GM12874 (cell line): Measurements from ENCODE around the gene MRPL43.

ENCODE experiments used
- TF ChIP-seq, protein P1 (sequence below): IDR thresholded peaks from 2 replicates; pipeline ENCODE4 v1.5.1; 2011; ENCODE audit warnings: low read depth, mild to moderate bottlenecking, control low read depth, low read length, moderate library complexity; ENCODE audit not compliant: insufficient read depth

The MRPL43 gene

DNA sequence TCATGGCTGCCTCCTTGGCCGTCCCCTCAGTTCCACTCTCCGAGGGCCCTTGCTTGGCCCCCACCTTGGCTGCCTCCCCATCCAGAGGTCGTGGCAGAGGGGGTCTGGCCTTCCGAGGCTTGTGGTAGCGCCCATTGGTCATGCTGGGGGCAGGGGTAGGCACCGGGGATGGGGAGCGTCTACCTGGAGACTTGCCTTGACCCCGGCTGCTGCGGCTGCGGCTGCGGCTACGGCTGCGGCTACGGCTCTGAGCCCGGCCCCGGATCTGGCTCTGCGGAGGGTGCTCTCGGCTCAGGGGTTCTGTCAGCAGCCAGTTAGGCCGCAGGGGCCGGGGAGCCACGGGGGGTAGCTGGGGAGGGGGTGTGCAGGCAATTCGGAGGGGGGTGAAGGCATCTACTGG is 23.0 kb upstream of the MRPL43 start:
- TF ChIP-seq, protein P1, sequence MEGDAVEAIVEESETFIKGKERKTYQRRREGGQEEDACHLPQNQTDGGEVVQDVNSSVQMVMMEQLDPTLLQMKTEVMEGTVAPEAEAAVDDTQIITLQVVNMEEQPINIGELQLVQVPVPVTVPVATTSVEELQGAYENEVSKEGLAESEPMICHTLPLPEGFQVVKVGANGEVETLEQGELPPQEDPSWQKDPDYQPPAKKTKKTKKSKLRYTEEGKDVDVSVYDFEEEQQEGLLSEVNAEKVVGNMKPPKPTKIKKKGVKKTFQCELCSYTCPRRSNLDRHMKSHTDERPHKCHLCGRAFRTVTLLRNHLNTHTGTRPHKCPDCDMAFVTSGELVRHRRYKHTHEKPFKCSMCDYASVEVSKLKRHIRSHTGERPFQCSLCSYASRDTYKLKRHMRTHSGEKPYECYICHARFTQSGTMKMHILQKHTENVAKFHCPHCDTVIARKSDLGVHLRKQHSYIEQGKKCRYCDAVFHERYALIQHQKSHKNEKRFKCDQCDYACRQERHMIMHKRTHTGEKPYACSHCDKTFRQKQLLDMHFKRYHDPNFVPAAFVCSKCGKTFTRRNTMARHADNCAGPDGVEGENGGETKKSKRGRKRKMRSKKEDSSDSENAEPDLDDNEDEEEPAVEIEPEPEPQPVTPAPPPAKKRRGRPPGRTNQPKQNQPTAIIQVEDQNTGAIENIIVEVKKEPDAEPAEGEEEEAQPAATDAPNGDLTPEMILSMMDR: no peak

DNA sequence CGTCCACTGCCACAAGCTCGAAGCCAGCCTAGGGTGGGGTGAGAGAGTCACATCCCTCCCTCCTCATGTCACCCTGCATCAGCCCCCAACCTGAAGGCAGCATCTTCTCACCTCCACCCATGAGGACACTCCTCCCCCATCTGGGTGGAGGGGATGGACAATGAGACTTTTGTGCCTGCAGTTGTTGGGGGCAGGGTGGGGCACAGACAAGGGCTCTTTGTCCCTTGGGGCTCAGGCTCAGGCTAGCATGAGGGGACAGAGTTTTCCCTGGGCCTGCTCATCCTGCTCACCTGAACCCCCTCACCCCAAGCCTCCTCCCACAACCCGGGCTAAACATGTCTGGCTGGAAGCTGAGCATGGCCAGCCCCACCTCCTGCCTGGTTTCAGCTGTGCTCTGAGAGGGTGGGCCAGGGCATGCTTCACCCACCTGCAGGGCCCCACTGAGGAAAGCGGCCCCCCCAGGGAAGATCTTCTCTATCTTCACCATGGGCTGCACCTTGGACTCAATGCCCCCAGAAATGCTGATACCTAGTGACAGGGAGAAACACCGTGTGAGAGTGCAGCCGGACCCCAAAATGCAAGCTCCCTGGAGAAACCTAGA is 21.6 kb upstream of the MRPL43 start:
- TF ChIP-seq, protein P1: no peak

DNA sequence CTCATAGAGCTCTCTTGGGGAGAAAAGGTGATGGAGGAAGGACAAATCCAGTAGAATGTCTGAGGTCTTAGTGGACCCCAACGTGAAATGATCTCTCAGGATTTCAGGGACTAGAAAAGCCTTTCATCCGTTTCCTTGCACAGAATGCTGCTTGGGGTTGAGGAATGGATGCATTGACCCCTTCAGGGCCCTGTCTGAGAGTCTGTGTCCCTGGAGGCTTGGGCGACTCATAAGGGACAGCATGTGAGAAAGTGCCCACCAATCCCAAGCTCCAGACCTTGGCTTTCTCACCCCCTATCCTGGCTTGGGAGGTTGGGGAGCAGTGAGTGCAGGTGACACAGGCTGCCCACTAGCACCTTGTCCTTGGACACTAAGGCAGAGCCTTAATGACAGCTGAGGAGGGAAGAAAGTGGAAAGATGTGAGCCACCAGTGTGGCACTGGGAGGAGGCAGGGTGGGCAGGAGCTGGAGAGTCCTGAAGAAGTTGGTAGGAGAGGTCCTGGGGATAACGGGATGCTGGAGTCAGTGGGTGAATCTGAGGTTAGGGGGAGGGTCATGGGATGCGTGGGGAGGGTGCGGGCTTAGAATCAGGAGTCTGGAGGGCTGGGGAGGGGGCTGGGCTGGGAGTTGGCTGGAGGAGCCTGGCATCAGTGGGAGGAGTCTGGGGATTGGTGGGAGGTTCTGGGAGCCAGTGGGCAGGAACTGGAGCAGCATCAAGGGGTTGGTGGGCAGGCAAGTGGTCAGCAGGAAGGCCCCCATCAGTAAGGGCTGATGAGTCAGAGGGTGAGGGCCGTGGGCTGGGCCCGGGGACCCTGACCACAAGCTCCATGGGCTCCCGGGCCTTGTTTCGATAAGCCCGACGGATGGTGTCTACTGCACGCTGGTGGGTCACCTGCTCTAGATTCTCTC is 20.9 kb upstream of the MRPL43 start:
- TF ChIP-seq, protein P1: no peak

DNA sequence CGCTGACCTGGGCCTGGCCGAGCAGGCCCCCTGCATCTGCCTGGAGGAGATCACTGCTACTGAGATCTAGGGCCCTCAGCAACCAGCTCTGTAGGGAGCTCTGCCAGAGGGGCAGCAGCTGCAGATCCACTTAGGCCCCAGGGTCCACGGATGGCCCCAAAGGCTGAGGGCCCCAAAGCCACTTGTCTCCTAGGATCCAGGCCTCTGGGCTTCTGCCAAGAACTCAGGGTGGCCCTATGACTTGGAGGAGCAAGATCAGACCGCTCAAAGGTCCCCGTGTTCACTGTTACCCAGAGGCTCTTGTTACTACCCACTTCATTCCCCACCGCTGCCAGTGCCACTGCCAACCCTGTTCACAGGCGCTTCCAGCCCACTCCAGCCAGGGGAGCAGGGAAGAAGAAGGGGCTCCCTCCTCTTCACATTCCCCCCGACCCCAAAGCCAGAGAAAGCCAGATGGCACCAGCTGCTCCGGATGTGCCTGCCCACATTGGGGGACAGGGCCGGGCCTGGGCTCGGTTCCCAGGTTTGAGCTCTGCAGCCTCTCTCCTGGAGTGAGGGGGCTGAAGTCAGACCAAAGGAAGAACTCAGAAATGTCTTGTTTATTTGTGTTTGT is 19.9 kb upstream of the MRPL43 start:
- TF ChIP-seq, protein P1: no peak

DNA sequence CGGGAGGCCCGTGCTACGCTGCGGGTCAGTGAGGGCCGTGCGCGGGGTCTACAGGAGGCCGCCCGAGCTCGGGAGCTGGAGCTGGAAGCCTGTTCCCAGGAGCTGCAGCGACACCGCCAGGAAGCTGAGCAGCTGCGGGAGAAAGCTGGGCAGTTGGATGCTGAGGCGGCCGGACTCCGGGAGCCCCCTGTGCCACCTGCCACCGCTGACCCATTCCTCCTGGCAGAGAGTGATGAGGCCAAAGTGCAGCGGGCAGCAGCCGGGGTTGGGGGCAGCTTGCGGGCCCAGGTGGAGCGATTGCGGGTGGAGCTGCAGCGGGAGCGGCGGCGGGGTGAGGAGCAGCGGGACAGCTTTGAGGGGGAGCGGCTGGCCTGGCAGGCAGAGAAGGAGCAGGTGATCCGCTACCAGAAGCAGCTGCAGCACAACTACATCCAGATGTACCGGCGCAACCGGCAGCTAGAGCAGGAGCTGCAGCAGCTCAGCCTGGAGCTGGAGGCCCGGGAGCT is 19.3 kb upstream of the MRPL43 start:
- TF ChIP-seq, protein P1: no peak

DNA sequence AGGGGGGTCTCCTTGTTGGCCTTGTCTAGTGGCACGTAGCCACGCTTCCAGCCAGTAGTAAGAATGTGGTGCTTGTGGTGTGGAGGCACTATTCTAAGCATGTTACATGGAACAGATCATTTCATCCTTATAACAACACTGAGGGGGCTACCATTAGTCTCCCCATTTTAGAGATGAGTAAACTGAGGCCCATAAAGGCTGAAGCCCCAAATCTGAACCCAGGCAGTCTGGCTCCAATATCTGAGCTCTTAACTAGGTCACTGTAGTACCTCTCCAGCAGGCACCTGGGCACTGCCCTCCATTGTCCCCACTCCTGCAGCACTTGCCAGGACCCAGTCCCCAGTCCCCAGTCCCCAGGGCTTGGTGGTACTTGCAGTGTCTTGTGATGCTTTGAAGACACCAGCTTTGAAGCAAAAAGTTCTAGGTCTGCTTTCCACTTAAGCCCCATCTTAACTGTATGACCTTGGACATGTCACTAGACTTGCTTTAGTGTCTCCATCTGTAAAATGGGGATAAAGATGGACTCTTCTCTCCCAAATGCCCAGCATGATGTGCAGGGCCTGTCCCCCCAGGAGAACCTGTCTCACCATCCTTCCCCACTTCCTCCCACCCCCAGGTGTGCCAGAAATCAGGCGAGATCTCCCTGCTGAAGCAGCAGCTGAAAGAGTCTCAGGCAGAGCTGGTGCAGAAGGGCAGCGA is 18.7 kb upstream of the MRPL43 start:
- TF ChIP-seq, protein P1: no peak

DNA sequence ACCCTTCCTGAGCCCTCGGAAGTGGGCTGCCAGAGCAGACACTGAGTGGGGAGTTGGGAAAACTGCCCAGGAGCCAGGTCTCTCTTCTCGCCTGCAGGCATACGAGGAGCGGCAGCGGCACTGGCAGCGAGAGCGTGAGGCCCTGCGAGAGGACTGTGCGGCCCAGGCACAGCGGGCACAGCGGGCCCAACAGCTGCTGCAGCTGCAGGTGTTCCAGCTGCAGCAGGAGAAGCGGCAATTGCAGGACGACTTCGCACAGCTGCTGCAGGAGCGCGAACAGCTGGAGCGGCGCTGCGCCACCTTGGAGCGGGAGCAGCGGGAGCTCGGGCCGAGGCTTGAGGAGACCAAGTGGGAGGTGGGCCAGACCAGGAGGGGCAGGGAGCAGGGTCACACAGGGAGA is 18.1 kb upstream of the MRPL43 start:
- TF ChIP-seq, protein P1: no peak
